Bronchial epithelial cell (primary cell): Measurements from ENCODE around the gene PFDN2. TPM values are rescaled to one million over a fixed set of nuclear protein-coding genes. Genes with fewer than 3 reads are reported as not detected.

ENCODE experiments used
- DNase-seq: peaks from one replicate; pipeline ENCODE4 v3.0.0-alpha.2; 2010; ENCODE audit warnings: low read depth
- FAIRE-seq: peaks from 2 replicates; lab custom pipeline; 2011; peaks lifted over from hg19 to GRCh38; lab: Jason Lieb, UNC
- H3K27me3 ChIP-seq: 2 replicates; pipeline ENCODE4 v1.5.1; 2011; ENCODE audit warnings: low read length; ENCODE audit not compliant: control insufficient read depth, insufficient read depth
- H3K36me3 ChIP-seq: 2 replicates; pipeline ENCODE4 v1.5.1; 2011; ENCODE audit warnings: low read length; ENCODE audit not compliant: control insufficient read depth, insufficient read depth
- H3K4me3 ChIP-seq: 2 replicates; pipeline ENCODE4 v1.5.1; 2011; ENCODE audit warnings: mild to moderate bottlenecking, low read depth, low read length, control low read depth
- CTCF ChIP-seq: IDR thresholded peaks from 2 replicates; pipeline ENCODE4 v1.5.1; 2011; ENCODE audit warnings: mild to moderate bottlenecking, moderate library complexity, low read length, control low read depth, inconsistent platforms; ENCODE audit not compliant: insufficient read depth, severe bottlenecking
- total RNA-seq: library from RNA; depleted of rRNA; stranded (reverse); fragments of >200 nt; gene quantifications from 2 replicates; pipeline ENCODE4 v1.2.1, GENCODE V29; 2014

Gene PFDN2
- total RNA-seq, 1 donor from 2014 or later, result 204 TPM

- Histone ChIP-seq H3K36me3 (peaks cover 20% of the 10 kb centered on the region), H3K27me3 (no peaks in the 10 kb centered on the region), H3K4me3 (peak overlapping the region; percentile 30)
- FAIRE-seq (peak; percentile 99), DNase-seq (peak; percentile 96)
- TF ChIP-seq CTCF, result no peak
Measured at GRCh38 chr1:161074676-161075368, 43.0 kb downstream of the PFDN2 start.

GRCh38 chr1:161073474-161074121, 44.2 kb downstream of the PFDN2 start:
- DNase-seq (peak; percentile 81), FAIRE-seq (peak; percentile 95)
- no peaks in the 10 kb centered on the region for H3K27me3 ChIP-seq
- H3K4me3 ChIP-seq, result peak overlapping the region; percentile 30
- peaks cover 20% of the 10 kb centered on the region for H3K36me3 ChIP-seq
- peak; percentile 48 for TF ChIP-seq CTCF

GRCh38 chr1:161072751-161073449, 44.9 kb downstream of the PFDN2 start:
- peaks cover 20% of the 10 kb centered on the region for H3K36me3 ChIP-seq
- DNase-seq (no peak), FAIRE-seq (no peak)
- H3K4me3 ChIP-seq, result no peak overlapping the region
- TF ChIP-seq CTCF, result no peak
- no peaks in the 10 kb centered on the region for H3K27me3 ChIP-seq

GRCh38 chr1:161071886-161072371, 45.9 kb downstream of the PFDN2 start:
- Histone ChIP-seq H3K27me3 (no peaks in the 10 kb centered on the region), H3K4me3 (no peak overlapping the region), H3K36me3 (peaks cover 16% of the 10 kb centered on the region)
- TF ChIP-seq CTCF, result peak; percentile 56
- FAIRE-seq (no peak), DNase-seq (peak; percentile 38)

GRCh38 chr1:161070761-161071160, 47.1 kb downstream of the PFDN2 start:
- FAIRE-seq (no peak), DNase-seq (peak; percentile 61)
- H3K4me3 ChIP-seq, result no peak overlapping the region
- H3K27me3 ChIP-seq, result no peaks in the 10 kb centered on the region
- H3K36me3 ChIP-seq, result peaks cover 16% of the 10 kb centered on the region
- TF ChIP-seq CTCF, result no peak
